Mucosa of gallbladder (tissue), 1 donor: ENCODE data around the gene RBM7. TPM values are rescaled to one million over a fixed set of nuclear protein-coding genes. Genes with fewer than 3 reads are reported as not detected.

ENCODE experiments used
- DNase-seq: peaks from one replicate; pipeline ENCODE4 v3.0.0-alpha.2; 2020; ENCODE audit warnings: low spot score
- total RNA-seq: library from RNA; stranded (reverse); gene quantifications from one replicate; pipeline ENCODE4 v1.2.1, GENCODE V29; 2021
- donor health status: DM: no; HTN: no; CAD: no.

RBM7 gene, protein sequence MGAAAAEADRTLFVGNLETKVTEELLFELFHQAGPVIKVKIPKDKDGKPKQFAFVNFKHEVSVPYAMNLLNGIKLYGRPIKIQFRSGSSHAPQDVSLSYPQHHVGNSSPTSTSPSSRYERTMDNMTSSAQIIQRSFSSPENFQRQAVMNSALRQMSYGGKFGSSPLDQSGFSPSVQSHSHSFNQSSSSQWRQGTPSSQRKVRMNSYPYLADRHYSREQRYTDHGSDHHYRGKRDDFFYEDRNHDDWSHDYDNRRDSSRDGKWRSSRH
- 21.1 TPM for total RNA-seq

DNA sequence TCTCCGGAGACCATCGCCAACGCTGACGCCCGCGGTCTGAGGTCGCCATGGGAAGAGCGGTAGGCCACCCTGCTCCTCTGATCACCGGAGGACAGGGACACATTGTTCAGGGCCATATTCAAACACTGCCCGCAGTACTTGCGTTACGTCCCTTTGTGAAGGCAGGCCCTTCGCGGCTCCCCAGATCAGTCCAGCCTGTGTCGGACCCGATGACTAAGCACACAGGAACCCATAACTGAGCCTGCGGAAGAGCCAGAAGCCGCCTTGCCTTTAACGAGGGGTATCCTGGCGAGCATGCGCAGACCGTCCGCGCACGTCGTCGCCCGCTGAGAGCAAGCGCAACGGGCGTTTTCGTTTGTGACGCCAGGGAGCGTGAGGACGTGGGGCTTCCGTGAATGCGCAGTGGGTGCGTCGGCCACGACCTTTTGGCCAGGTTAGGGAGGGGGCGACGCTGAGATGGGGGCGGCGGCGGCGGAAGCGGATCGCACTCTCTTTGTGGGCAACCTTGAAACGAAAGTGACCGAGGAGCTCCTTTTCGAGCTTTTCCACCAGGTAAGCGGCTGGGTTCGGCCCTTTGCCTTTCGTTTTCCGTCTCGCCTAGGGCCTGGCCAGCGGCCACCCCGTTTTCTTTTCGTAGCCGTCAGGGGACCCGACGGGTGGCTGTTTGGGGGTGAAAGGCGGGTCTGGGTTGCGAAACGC lies at the start of gene RBM7, which contains the start of gene C11orf71:
Gene RBM7 (plus strand): TSS at position 451 of the 699 bp plus-strand sequence. CDS start 6 bp downstream, at position 457.
Gene C11orf71 (minus strand): TSS at position 296 of the 699 bp plus-strand sequence. CDS start 180 bp downstream, at position 116.
- peak; percentile 98 for DNase-seq

DNA sequence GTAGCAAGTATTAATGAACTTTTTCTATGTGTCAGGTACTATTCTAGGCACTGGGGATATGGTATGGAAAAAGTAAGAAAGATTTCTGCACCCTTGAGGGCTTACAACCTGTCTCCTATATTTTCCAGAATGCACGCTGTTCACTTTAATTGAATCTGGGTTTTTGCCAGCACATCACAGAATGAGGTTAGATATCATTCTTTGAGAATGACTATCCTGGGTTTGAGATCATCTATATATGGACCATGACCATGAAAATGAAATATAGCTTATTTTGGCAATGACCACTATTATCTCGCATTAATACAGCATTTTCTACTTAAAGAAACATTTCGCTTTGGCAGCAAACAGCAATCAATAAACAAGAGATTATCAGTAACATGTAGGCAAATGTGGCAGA lies 47.0 kb upstream of the RBM7 start:
- DNase-seq: no peak

GRCh38 chr11:114354076-114354475 lies 46.4 kb upstream of the RBM7 start:
- DNase-seq: no peak

GRCh38 chr11:114358716-114359115 lies 41.8 kb upstream of the RBM7 start:
- DNase-seq: no peak

GRCh38 chr11:114359342-114359741 lies 41.1 kb upstream of the RBM7 start:
- no peak for DNase-seq

DNA sequence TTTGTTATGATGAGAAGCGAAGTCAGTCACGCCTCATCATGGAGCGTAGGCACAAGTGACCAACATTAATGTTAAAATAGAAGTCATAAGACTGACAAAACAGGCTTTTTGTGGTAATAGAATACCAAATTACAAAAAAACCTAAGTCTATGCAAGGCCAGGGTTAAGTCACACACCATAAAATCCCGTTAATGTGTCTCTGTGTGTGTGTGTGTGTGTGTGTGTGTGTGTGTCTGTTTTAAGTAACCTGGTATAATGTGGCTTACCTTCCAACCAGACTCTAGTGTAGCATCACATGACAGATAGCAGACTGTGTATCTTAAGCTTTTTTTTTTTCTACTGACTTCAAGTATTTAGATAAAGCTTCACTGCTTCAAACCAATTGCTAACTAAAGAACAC lies 38.1 kb upstream of the RBM7 start:
- no peak for DNase-seq

GRCh38 chr11:114362958-114363357 lies 37.5 kb upstream of the RBM7 start:
- DNase-seq: no peak

- no peak for DNase-seq
Measured at GRCh38 chr11:114366331-114367243, 33.9 kb upstream of the RBM7 start.

DNA sequence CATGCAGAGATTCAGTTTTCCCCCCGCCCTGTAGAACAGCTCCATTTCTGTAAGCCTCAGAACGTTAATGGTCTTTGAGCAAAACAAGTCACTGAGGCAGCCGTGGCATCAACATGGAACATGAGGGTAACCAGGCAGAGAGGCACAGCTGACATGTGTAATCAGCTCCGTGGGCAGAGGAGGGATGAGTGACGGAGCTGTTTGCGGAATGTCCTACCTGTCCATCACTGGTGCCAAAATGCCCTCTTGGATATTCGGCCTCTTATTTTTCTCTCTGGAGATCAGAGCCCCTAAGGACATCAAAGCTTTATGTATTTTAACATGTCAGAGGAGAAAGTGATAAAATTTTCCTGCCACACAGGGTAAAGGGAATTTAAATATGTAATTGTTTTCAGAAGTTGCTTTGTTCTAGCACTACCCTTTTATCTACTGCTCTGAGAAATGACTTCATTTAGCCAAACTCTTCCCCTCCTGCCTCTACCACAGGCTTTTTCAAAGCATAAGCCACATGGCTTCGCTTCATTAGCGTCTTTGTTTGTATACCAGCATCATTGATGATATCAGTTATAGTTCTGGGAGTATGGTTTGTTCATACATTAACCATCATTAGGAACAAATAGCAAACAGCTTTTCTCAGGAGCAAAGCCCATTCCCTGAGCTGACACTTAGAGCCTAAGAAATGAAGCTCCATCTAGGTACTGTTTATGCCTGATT lies 33.1 kb upstream of the RBM7 start:
- DNase-seq: no peak

- DNase-seq: no peak
Measured at GRCh38 chr11:114368918-114369680, 31.4 kb upstream of the RBM7 start.

DNA sequence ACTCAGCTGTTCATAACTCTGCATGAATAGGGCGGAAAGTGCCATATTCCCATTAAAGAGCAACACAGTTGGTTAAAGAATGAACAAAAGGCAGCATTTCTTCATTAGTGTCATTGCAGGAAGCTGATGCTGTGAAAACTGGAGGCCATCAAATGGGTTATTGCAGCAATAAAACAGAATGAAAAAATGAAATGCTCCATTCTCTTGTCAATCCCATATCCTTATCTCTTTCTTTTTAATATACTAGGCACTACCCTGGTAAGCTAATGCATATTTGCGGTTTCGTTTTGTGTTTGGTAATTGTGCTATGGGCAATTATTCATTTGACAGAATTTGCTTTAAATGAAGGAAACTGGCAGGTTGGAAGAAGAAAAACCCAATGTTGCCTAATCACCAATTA lies 25.4 kb upstream of the RBM7 start:
- DNase-seq: no peak

- DNase-seq: no peak
Measured at GRCh38 chr11:114377612-114378267, 22.7 kb upstream of the RBM7 start.

DNA sequence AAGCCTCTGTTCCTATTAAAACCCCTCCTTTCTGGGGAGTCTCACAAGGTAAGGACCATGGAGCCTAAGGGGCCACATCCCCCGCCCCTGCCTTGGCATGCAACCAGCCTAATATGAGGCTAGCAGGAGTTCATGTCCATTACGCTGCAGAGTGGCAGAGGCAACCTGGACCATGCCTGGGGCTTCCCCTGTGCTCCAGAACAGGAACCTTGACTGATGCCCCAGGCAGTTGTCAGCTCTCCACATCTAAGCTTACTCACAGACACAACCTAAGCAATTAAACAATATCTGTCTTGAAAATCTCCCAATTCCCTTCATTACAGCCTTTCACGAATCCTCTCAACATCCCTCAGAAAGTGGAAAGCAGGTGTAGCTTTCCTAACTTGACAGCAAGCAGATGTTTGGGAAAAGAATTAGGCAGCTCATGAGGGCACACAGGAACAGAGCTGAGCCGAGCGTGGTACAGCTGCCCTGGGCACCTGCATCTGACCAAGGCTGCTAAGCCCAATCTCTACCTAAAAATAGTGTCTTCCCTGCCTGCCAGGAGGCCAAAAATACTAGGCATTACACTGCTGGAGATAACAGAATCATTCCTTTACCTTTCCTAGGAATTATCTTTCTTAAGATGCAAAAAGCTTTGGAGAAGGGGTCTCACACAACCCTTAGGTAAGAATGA lies 20.9 kb upstream of the RBM7 start:
- no peak for DNase-seq

GRCh38 chr11:114382509-114382908 lies 18.0 kb upstream of the RBM7 start:
- no peak for DNase-seq

GRCh38 chr11:114384487-114384886 lies 16.0 kb upstream of the RBM7 start:
- DNase-seq: no peak

DNA sequence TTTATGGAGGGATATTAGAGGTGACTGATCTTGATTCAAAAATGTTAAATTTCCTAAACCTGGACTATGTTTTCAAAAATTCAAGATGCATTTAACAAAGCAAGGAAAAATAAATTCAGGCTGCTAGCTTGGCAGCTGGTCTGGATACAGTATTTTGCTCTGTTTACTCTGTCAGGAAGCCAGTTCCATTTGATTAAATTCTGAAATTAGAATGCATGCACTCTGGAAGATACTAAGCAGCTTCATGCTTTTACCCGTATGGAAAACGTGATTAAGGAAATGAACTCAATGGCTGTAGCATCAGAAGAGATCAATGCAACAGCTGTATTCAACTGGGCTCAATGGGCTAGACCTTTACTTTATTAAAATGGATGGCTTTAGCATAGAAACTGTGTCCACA lies 14.3 kb upstream of the RBM7 start:
- no peak for DNase-seq

GRCh38 chr11:114386545-114386944 lies 13.9 kb upstream of the RBM7 start:
- no peak for DNase-seq

DNA sequence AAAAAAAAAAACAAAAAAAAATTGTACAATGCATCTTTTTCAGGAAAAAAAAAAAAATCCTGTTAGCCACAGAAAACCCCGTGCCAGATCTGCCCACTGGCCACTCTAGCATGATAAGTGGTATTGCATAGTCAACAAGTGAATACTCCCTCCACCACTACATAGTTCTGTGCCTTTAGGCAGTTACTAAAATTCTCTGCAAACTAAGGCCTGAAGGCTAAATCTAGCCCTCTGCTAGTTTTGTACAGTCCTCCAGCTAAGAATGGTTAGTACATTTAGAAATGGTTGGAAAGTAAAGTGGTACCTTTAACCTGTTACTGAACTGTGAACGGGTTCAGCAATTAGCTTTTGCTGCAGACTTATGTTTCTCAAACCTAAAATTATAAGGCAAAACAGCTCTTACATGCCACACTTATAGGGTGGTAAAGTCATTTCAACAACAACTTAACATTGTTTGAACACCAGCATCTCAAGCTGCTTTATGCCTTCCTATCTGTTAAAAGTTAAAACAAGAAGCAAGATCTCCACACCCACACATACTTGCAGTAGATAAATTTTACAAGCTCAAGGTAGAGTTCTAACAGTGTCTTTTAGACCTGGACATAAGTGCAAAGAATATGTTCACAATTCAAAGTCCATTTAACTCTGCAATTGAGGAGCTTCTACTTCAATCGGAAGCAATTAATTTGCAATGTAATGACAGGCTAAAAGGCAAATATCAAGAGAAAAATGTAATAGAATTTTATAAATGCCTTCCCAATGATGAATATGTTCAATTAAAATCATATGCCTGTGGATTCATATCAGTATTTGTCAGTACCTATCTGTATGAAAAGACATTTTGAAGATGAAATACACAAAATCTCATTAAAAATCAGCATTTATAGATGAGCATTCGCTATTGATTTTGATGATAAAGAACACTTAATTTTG lies 7.5 kb upstream of the RBM7 start:
- no peak for DNase-seq

DNA sequence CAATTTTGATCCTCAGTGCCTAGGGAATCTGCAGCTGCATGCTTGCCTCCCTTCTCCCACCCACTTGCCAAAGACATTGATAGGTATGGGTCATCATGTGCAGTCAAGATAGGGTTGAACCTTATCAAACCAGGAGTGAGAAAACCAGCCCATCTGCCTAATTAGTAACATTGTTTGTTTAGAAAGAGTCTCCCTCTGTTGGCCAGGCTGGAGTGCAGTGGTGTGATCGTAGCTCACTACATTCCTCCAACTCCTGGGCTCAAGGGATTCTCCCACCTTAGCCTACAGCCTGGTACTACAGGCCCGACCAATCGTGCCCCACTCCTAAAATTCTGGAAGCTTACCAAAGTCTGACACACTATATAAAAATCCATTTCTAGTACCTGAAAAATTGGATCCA lies 4.7 kb upstream of the RBM7 start:
- DNase-seq: no peak
